WERI-Rb-1 (cell line): ENCODE measurements around the gene RASGRP4.
A peak's percentile ranks its signal among the peaks of the same experiment; 100 is the strongest.
"Not testable (repeated sequence)": the region's sequence is repeated elsewhere in the genome, so short reads cannot be mapped to it uniquely, and the experiment has no call there.

Experiments used
- DNase-seq: peaks from one replicate; pipeline ENCODE4 v3.0.0-alpha.2; 2020
- H3K27ac ChIP-seq: fragments of 250-450 bp; sonication (Bioruptor Pico); 2 replicates; pipeline ENCODE4 v1.5.1; 2020; ENCODE audit warnings: mild to moderate bottlenecking, moderate library complexity
- H3K27me3 ChIP-seq: fragments of 250-450 bp; sonication (Bioruptor Pico); 2 replicates; pipeline ENCODE4 v1.5.1; 2021; ENCODE audit warnings: mild to moderate bottlenecking, low read depth, moderate library complexity; ENCODE audit not compliant: insufficient read depth, severe bottlenecking
- H3K36me3 ChIP-seq: fragments of 250-450 bp; sonication (Bioruptor Pico); 2 replicates; pipeline ENCODE4 v1.5.1; 2020; ENCODE audit warnings: mild to moderate bottlenecking, moderate library complexity
- H3K4me3 ChIP-seq: 2 replicates; pipeline ENCODE4 v1.5.1; 2011; ENCODE audit warnings: low read depth, mild to moderate bottlenecking, control low read depth, low read length
- H3K9me3 ChIP-seq: fragments of 250-450 bp; sonication (Bioruptor Pico); 2 replicates; pipeline ENCODE4 v1.5.1; 2021; ENCODE audit warnings: mild to moderate bottlenecking, moderate library complexity; ENCODE audit not compliant: severe bottlenecking
- CTCF ChIP-seq: IDR thresholded peaks from 2 replicates; pipeline ENCODE4 v1.5.1; 2011; ENCODE audit warnings: low read depth, mild to moderate bottlenecking, control low read depth, inconsistent platforms, low read length

The RASGRP4 gene

GRCh38 chr19:38411041-38411712, 14.8 kb downstream of the RASGRP4 start:
- Histone ChIP-seq H3K27me3 (no peaks in the 10 kb centered on the region), H3K36me3 (peaks cover 4% of the 10 kb centered on the region), H3K9me3 (peaks cover 4% of the 10 kb centered on the region), H3K27ac (no peak overlapping the region), H3K4me3 (no peak overlapping the region)
- DNase-seq, result no peak
- no peak for TF ChIP-seq CTCF

- DNase-seq, H3K4me3 ChIP-seq, H3K9me3 ChIP-seq, H3K27ac ChIP-seq, H3K36me3 ChIP-seq, H3K27me3 ChIP-seq: not testable (repeated sequence)
Measured at GRCh38 chr19:38410407-38410806, 15.6 kb downstream of the RASGRP4 start.

DNA sequence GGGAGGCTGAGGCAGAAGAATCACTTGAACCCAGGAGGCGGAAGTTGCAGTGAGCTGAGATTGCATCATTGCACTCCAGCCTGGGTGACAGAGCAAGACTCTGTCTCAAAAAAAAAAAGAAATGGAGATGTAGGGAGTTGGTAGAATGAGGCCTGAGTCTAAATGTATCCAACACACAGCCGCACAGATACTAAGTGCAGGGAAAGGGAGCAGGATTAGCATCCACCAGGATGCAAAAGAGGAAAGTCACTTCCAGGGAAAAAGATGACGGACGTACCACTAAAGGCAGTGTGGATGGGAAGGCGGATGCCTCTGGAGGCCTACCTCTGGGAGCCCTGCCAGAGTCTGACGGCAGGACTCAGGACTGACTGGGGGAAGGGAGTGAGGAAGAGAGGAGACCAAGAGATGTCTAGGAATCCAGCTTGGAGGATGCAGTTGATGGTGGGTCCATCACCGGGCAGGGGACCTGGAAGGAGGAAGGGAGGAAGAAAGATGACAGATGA, 16.3 kb downstream of the RASGRP4 start:
- TF ChIP-seq CTCF, result no peak
- no peaks in the 10 kb centered on the region for H3K27me3 ChIP-seq
- no peak for DNase-seq

GRCh38 chr19:38405276-38405675, 20.7 kb downstream of the RASGRP4 start:
- TF ChIP-seq CTCF, result no peak
- no peak for DNase-seq
- Histone ChIP-seq H3K36me3 (peaks cover 8% of the 10 kb centered on the region), H3K27ac (no peak overlapping the region), H3K27me3 (no peaks in the 10 kb centered on the region), H3K9me3 (no peaks in the 10 kb centered on the region), H3K4me3 (no peak overlapping the region)

More for the DNA sequence above, 16.3 kb downstream of the RASGRP4 start:
- Histone ChIP-seq H3K4me3 (no peak overlapping the region), H3K36me3 (peaks cover 8% of the 10 kb centered on the region), H3K9me3 (peaks cover 4% of the 10 kb centered on the region), H3K27ac (no peak overlapping the region)

DNA sequence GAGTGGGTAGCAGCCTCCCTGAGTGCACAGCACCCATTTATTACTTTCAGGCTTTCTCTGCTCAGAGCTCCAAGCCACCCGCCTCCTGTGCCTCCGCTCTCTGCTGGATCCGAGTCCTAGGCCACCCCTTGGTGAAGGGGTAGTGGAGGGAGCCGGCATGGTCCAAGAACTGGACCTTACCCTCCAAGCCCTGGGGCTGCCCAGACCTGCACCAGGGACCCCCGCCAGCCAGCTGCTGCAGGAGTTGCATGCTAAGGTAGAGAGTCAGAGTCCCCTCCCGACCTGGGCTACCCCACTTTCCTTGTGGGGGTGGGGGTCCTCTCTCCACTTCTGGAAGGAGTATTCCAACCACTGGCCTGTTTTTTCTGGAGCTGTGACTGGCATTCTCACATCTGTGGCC, 21.2 kb downstream of the RASGRP4 start:
- H3K9me3 ChIP-seq, result no peaks in the 10 kb centered on the region
- H3K27ac ChIP-seq, result no peak overlapping the region
- no peak overlapping the region for H3K4me3 ChIP-seq
- peaks cover 8% of the 10 kb centered on the region for H3K36me3 ChIP-seq
- H3K27me3 ChIP-seq, result no peaks in the 10 kb centered on the region
- DNase-seq, result no peak
- TF ChIP-seq CTCF, result no peak

GRCh38 chr19:38402967-38403674, 22.9 kb downstream of the RASGRP4 start, which contains the start of gene FAM98C:
Gene FAM98C, plus strand, starts transcription at chr19:38403093. Its CDS starts 61 bp downstream, at chr19:38403154.
- Histone ChIP-seq H3K27ac (peak within 1 kb of the TSS; percentile 74), H3K27me3 (no peaks in the 10 kb centered on the region), H3K36me3 (peaks cover 8% of the 10 kb centered on the region), H3K9me3 (no peaks in the 10 kb centered on the region), H3K4me3 (peak within 1 kb of the TSS; percentile 70)
- peak; percentile 89 for TF ChIP-seq CTCF
- DNase-seq, result peak; percentile 96
